HG03460 (cell line): ENCODE data around the gene WDR11.

Experiments
- ATAC-seq: cut with Tn5 transposase; IDR thresholded peaks from one replicate; pipeline ENCODE4 v1.9.1; 2021; ENCODE audit not compliant: unreplicated experiment

The WDR11 gene

GRCh38 chr10:120945182-120945581 lies 94.0 kb downstream of the WDR11 start:
- ATAC-seq: no peak

DNA sequence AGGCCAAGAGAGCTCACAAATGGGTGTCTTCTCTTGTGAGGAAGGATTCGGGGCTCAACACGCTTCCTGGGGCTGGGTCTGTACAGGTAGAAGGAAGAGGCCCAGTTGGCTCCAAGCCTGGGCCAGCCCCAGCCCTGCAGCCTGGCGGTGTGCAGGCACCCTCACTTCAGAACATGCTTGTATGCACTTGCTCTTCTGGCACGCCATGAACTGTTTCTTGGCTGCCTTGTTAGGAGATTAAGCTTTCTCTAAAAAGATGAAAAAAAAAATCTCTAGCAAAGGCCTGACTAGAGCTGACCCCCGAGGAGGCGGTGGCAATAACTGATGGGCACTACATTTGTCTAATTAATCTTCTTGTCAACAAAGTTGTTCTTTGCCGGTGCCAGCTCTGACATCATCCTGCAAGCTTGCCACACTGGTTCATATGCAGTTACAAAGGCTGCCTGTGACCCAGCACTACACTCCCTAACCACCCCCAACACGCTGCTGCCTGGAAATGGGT lies 94.7 kb downstream of the WDR11 start:
- no peak for ATAC-seq

DNA sequence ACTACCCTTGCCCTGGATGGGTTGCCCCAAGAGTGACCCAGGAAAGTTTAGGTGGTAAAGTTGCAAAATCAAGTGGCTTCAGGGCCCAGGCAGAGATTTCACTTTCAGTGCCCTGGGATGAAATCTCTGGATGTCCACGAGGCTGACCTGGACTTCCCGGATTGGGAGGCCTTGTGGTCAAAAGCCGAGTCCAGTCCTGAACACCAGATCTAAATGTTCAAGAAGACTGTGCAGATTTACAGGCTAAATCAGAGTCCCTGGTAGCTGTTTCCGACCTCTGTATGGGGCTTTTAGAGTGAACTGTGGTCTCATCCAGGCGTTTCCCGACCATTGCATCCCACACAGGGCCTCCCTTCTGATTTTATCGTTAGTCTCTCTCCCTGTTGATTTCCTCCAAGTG lies 95.3 kb downstream of the WDR11 start:
- ATAC-seq: no peak

GRCh38 chr10:120948889-120949608 lies 97.9 kb downstream of the WDR11 start:
- ATAC-seq: peak; percentile 95

GRCh38 chr10:120949609-120950031 lies 98.5 kb downstream of the WDR11 start:
- no peak for ATAC-seq

DNA sequence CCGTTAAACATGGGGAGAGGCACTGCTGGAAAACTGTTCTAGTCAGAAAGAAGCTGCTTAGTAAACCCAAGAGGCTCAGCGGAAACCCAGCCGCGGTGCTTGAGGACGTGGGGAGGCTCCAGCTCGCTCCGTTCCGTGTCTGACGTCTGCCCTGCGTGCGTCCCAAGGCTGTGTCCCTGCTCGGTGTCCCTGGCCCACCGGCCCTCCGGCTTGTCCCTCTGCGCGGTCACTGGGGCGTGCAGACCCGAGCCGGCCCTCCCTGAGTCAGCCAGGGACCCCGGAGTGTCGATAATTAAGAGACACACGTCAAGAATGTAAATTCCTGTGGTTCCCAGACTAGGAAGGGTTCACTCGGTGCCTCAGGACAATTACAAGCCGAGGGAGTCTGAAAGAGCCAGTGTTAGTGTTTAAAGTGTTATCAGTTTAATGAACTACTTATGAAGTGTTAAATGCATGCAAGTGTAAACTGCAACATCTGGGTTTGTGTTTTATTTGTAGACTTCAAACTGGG lies 98.9 kb downstream of the WDR11 start:
- no peak for ATAC-seq

GRCh38 chr10:120951288-120951687 lies 100.1 kb downstream of the WDR11 start:
- ATAC-seq: no peak

- no peak for ATAC-seq
Observed at GRCh38 chr10:120953897-120954296, 102.7 kb downstream of the WDR11 start.
